Transverse colon (tissue), 4 donors: Measurements from ENCODE around the gene CNOT4. TPM values are rescaled to one million over a fixed set of nuclear protein-coding genes. Genes with fewer than 3 reads are reported as not detected.

Experiments
- DNase-seq: peaks from one replicate; pipeline ENCODE4 v3.0.0-alpha.2; 2019
- H3K27ac ChIP-seq, 4 donors: fragments of 200-600 bp; sonication (generic); 2 replicates each; pipeline ENCODE4 v1.5.1; 2016 to 2018; ENCODE audit warnings: inconsistent platforms in 4 of 4
- H3K27me3 ChIP-seq: fragments of 200-600 bp; sonication (generic); 2 replicates; pipeline ENCODE4 v1.5.1; 2017; ENCODE audit warnings: inconsistent platforms
- H3K36me3 ChIP-seq, 4 donors: fragments of 200-600 bp; sonication (generic); 2 replicates each; pipeline ENCODE4 v1.5.1; 2017 to 2019; ENCODE audit warnings: inconsistent platforms in 4 of 4
- H3K4me1 ChIP-seq, 4 donors: fragments of 200-600 bp; sonication (generic); 2 replicates each; pipeline ENCODE4 v1.5.1; 2017 to 2020; ENCODE audit warnings: inconsistent platforms in 4 of 4
- H3K4me3 ChIP-seq, 4 donors: fragments of 200-600 bp; sonication (generic); 1 replicate in 1 of 4; 2 replicates in 3 of 4; pipeline versions ENCODE4 v1.5.1 to v1.6.1; 2017 to 2019; ENCODE audit warnings: inconsistent platforms in 4 of 4
- H3K9me3 ChIP-seq, 2 donors: fragments of 200-600 bp; sonication (generic); 2 replicates each; pipeline ENCODE4 v1.5.1; 2017 to 2019; ENCODE audit warnings: inconsistent platforms in 2 of 2
- EP300 ChIP-seq: sonication (generic); formaldehyde crosslinking; IDR thresholded peaks from one replicate; pipeline ENCODE4 v1.6.1; 2017; ENCODE audit warnings: antibody characterized with exemption, low read depth
- POLR2A ChIP-seq: fragments of 450-650 bp; IDR thresholded peaks from one replicate; pipeline ENCODE4 v1.6.1; 2016; ENCODE audit warnings: antibody characterized with exemption, mild to moderate bottlenecking, moderate library complexity
- POLR2AphosphoS5 ChIP-seq, 3 donors: sonication (generic); formaldehyde crosslinking; IDR thresholded peaks; one replicate each; pipeline ENCODE4 v1.6.1; 2016; ENCODE audit warnings: antibody characterized with exemption in 3 of 3
- WGBS, 2 donors: methylation state at CpG; one replicate each; pipeline ENCODE4 v1.1.5; 2018; ENCODE audit warnings: low coverage in 1 of 2; 5-methylcytosine and 5-hydroxymethylcytosine counted together
- in situ Hi-C, 4 donors: fragments of 200-750 bp; cut with MboI; loops; one replicate each; pipeline versions ENCODE4 v1.15.0 to v1.15.1; 2017; ENCODE audit warnings: low sequenced_read_pairs in 3 of 4, low pct_ligation_motif_present in 1 of 4, low pct_unique_long_range_greater_than_20kb in 1 of 4
- intact Hi-C: fragments of 100-400 bp; cut with DNase I; formaldehyde crosslinking; loops from one replicate; pipeline ENCODE4 v1.15.1; 2023; ENCODE audit warnings: low total_unique reads
- total RNA-seq, 4 donors: library from RNA; depleted of rRNA; stranded (reverse); fragments of >200 nt; gene quantifications; one replicate each; pipeline ENCODE4 v1.1.0, GENCODE V29; 2016
- TF ChIP-seq, protein P1 (sequence below), 5 experiments: fragments of 200-600 bp in 3 of 5; fragments of 450-650 bp in 2 of 5; sonication (generic) in 3 of 5; IDR thresholded peaks; 1 replicate in 2 of 5; 2 replicates in 3 of 5; pipeline ENCODE4 v1.5.1; 2016 to 2017; ENCODE audit warnings: antibody characterized with exemption in 5 of 5, inconsistent platforms in 3 of 5, mild to moderate bottlenecking in 2 of 5, moderate library complexity in 1 of 5

Gene CNOT4
- total RNA-seq, 4 donors from 2014 or later, result 18.4 to 82.2 (median 29.9) TPM

DNA sequence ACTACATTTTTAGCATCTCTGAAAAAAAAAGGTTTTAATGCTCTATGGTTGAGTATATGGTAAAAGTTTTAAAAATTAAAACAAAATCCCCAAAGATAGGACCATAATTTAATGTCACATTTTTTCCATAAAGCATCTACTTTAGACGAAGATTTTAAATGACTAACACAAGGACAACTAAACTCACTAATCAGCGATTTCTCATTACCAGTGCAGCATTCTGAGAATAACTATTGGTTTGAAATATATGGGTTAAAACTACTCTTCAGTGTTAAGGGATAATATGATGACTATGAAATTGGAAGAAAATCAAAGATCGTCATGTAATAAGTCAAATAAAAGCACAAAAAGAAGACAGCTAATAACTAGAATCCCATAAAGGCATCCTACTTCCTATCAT lies 118.4 kb downstream of the CNOT4 start:
- Histone ChIP-seq H3K27me3 (no peaks in the 10 kb centered on the region), H3K4me1 (no peaks in the 10 kb centered on the region), H3K4me3 (no peak overlapping the region), H3K9me3 (no peaks in the 10 kb centered on the region), H3K36me3 (peaks cover 0 to 22% (median 10%) of the 10 kb centered on the region in 4 donors), H3K27ac (no peak overlapping the region)
- WGBS, 2 donors, result 89 to 92% methylated on average over 3 of the region's 3 CpGs
- no peak for DNase-seq
- intact Hi-C loops, result no loop called here
- no peak for TF ChIP-seq POLR2AphosphoS5 (IDR thresholded peaks at IDR 0.05)
- no peak for TF ChIP-seq POLR2A
- no peak for TF ChIP-seq EP300
- TF ChIP-seq, protein P1, sequence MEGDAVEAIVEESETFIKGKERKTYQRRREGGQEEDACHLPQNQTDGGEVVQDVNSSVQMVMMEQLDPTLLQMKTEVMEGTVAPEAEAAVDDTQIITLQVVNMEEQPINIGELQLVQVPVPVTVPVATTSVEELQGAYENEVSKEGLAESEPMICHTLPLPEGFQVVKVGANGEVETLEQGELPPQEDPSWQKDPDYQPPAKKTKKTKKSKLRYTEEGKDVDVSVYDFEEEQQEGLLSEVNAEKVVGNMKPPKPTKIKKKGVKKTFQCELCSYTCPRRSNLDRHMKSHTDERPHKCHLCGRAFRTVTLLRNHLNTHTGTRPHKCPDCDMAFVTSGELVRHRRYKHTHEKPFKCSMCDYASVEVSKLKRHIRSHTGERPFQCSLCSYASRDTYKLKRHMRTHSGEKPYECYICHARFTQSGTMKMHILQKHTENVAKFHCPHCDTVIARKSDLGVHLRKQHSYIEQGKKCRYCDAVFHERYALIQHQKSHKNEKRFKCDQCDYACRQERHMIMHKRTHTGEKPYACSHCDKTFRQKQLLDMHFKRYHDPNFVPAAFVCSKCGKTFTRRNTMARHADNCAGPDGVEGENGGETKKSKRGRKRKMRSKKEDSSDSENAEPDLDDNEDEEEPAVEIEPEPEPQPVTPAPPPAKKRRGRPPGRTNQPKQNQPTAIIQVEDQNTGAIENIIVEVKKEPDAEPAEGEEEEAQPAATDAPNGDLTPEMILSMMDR (IDR thresholded peaks at IDR 0.05), result no peak
- in situ Hi-C loops, result no loop called here

DNA sequence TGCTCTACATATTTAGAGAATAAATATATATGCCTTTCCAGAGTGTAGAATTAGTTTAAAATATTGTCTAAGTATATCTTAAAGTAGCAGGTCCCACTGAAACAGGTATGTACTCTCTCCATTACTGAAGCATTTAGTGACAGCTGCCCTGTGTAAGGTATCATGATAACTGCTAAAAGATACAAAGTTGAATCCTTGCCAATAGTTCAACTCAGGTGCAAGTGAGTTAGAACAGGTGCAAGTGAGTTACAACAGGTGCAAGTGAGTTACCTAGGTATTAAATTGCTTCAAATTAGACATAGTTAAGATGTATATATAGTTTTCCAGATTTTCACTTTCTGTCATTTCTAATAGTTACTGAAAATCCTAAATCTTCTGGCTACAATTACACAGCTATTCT lies 119.1 kb downstream of the CNOT4 start:
- no peak for DNase-seq
- Histone ChIP-seq H3K36me3 (peaks cover 0 to 22% (median 10%) of the 10 kb centered on the region in 4 donors), H3K9me3 (no peaks in the 10 kb centered on the region), H3K27ac (no peak overlapping the region), H3K4me3 (no peak overlapping the region), H3K4me1 (no peaks in the 10 kb centered on the region), H3K27me3 (no peaks in the 10 kb centered on the region)
- TF ChIP-seq POLR2AphosphoS5 (IDR thresholded peaks at IDR 0.05) (no peak), EP300 (no peak), POLR2A (no peak)
- TF ChIP-seq, protein P1 (IDR thresholded peaks at IDR 0.05), result no peak
- in situ Hi-C loops, result no loop called here
- intact Hi-C loops, result no loop called here

DNA sequence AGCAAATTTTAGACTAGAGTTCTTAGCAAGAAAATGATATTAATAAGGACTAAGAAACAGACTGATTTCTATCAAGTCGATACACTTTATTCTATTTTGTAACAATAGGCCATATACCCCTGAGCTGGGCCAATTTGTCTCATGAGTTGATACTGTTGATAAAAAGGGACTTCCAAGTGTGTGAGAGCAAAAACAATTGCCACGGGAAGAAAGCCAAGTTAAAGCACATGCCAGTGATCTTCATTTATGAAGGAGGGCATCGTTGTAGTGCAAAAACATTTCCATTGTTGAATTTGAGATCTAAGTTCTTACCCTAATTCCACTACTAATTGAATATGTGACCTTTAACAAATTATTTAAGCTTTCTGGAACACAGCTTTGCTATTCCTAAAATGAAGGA lies 119.9 kb downstream of the CNOT4 start:
- no peak overlapping the region for H3K4me3 ChIP-seq
- in situ Hi-C loops (no loop called here), intact Hi-C loops (no loop called here)
- H3K9me3 ChIP-seq, result no peaks in the 10 kb centered on the region
- TF ChIP-seq, protein P1 (IDR thresholded peaks at IDR 0.05), result no peak
- TF ChIP-seq POLR2A (no peak), EP300 (no peak), POLR2AphosphoS5 (IDR thresholded peaks at IDR 0.05) (no peak)
- 45 to 69% methylated on average over 3 of the region's 3 CpGs for WGBS, 2 donors
- peaks cover 0 to 22% (median 7%) of the 10 kb centered on the region in 4 donors for H3K36me3 ChIP-seq
- DNase-seq, result no peak
- no peaks in the 10 kb centered on the region for H3K4me1 ChIP-seq
- H3K27ac ChIP-seq, result no peak overlapping the region
- no peaks in the 10 kb centered on the region for H3K27me3 ChIP-seq

DNA sequence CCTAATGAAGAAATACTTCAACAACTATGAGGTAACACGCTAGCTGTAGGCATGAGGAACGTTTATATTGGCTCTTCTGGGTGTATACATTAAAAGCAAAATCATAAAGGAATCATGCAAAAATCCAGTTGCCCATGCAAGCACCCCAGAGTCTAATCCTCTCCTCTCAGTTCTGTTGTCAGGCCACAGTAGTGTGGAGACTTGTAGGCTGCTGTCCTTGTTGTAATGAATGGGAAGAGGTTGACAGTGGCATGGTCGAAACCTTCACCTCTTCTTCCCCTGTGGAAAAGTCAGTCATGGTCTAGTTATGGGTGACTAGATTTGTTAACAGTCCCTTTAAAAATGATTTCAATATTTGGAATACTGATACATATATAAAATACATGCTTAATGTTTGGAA lies 121.3 kb downstream of the CNOT4 start:
- Histone ChIP-seq H3K36me3 (peaks cover 0 to 17% (median under 1%) of the 10 kb centered on the region in 4 donors), H3K27me3 (no peaks in the 10 kb centered on the region), H3K27ac (no peak overlapping the region), H3K9me3 (no peaks in the 10 kb centered on the region), H3K4me1 (no peaks in the 10 kb centered on the region), H3K4me3 (no peak overlapping the region)
- intact Hi-C loops, result no loop called here
- in situ Hi-C loops, result no loop called here
- no peak for DNase-seq
- 83 to 86% methylated on average over 3 of the region's 3 CpGs for WGBS, 2 donors
- TF ChIP-seq POLR2AphosphoS5 (IDR thresholded peaks at IDR 0.05), result no peak

DNA sequence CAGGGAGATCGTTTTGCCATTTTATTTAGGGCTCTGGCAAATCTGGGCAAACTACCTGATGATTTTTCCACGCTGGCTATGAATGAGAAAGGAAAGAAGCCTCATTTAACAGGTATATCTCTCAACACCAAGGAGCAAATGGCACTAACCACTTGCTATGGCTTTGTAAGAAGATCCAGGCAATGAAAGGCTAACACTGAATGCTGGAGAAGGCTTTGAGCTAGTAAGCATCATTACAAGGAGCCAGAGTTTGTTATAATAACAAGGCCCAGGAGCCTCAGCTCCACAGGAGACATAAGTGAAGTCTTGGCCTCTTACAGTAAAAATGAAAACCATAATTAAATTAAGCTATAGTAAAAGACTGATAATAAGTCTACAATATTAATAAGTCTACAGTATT lies 123.1 kb downstream of the CNOT4 start:
- DNase-seq, result no peak
- peaks cover 0 to 14% (median 0%) of the 10 kb centered on the region in 4 donors for H3K36me3 ChIP-seq
- in situ Hi-C loops, result no loop called here
- TF ChIP-seq, protein P1 (IDR thresholded peaks at IDR 0.05), result no peak
- no peak for TF ChIP-seq POLR2AphosphoS5 (IDR thresholded peaks at IDR 0.05)
- no peaks in the 10 kb centered on the region for H3K9me3 ChIP-seq
- WGBS, 2 donors, result 86 to 100% methylated on average over 1 to 2 of the region's 2 CpGs
- intact Hi-C loops, result no loop called here
- H3K4me3 ChIP-seq, result no peak overlapping the region
- H3K27me3 ChIP-seq, result no peaks in the 10 kb centered on the region
- no peak overlapping the region for H3K27ac ChIP-seq
- no peaks in the 10 kb centered on the region for H3K4me1 ChIP-seq
